Measurements from ENCODE around the gene CTNNA2. TPM values are rescaled to one million over a fixed set of nuclear protein-coding genes. Genes with fewer than 3 reads are reported as not detected.

CTNNA2 gene
- total RNA-seq, 1 experiment from 2014 or later = 5.5 TPM

GRCh38 chr2:80363791-80364349 is 851.0 kb downstream of the CTNNA2 start:
- Mint-ChIP-seq H3K4me1 (peaks cover 48 to 59% of the 10 kb centered on the region in 2 experiments), H3K4me3 (no peak overlapping the region; a peak in 1 of 5 replicates), H3K36me3 (ENCODE audit: insufficient read depth in 1 of 3, low read depth in 3 of 3) (no peaks in the 10 kb centered on the region; a peak in 1 of 7 replicates), H3K9me3 (no peaks in the 10 kb centered on the region; a peak in 1 of 5 replicates), H3K27ac (peak overlapping the region in 1 of 3 experiments; percentile 5; a peak in 1 of 7 replicates), H3K27me3 (ENCODE audit: low read depth) (peaks cover 39% of the 10 kb centered on the region)
- Histone ChIP-seq H3K79me2 (ENCODE audit: insufficient read depth, low read length) (no peaks in the 10 kb centered on the region), H3K9me3 (ENCODE audit: control insufficient read depth, low read depth, low read length) (no peaks in the 10 kb centered on the region), H3K79me1 (ENCODE audit: insufficient read depth, low read depth, low read length, poor library complexity, severe bottlenecking) (no peaks in the 10 kb centered on the region), H3T11ph (ENCODE audit: low read length) (no peak overlapping the region), H3K9ac (ENCODE audit: extremely low read depth, insufficient read length, low read length) (no peak overlapping the region), H3K4me1 (ENCODE audit: insufficient read depth, low read length) (peaks cover 2% of the 10 kb centered on the region), H4K20me1 (ENCODE audit: control insufficient read depth, insufficient read depth, insufficient read length) (no peaks in the 10 kb centered on the region), H4K5ac (ENCODE audit: insufficient read length, low read depth, low read length) (no peak overlapping the region), H2BK12ac (ENCODE audit: insufficient read length, low read depth, low read length) (no peak overlapping the region), H4K8ac (replicated peaks; ENCODE audit: insufficient read length, low read depth, low read length) (no peak overlapping the region), H3K4me2 (ENCODE audit: insufficient read depth, insufficient read length, low read length) (no peak overlapping the region), H2BK20ac (ENCODE audit: low read depth, low read length, poor library complexity, severe bottlenecking) (no peak overlapping the region), H2BK5ac (ENCODE audit: insufficient read length, low read length) (no peak overlapping the region), H3K56ac (ENCODE audit: insufficient read length, low read depth, low read length) (no peak overlapping the region), H2BK15ac (ENCODE audit: low read depth, low read length) (no peak overlapping the region), H4K91ac (ENCODE audit: insufficient read length, low read depth, low read length) (no peak overlapping the region), H3K23ac (ENCODE audit: insufficient read length, low read depth, low read length) (no peak overlapping the region), H2AK5ac (ENCODE audit: insufficient read length, low read length) (no peak overlapping the region), H3K4ac (ENCODE audit: low read depth, low read length) (no peak overlapping the region), H3K27ac (ENCODE audit: insufficient read length, low read depth, low read length) (no peak overlapping the region), H2AFZ (ENCODE audit: low read length) (no peak overlapping the region), H3K23me2 (ENCODE audit: insufficient read length, low read depth, low read length, poor library complexity, severe bottlenecking) (no peaks in the 10 kb centered on the region), H3K18ac (ENCODE audit: insufficient read length, low read depth, low read length) (no peak overlapping the region), H2BK120ac (ENCODE audit: low read depth, low read length, poor library complexity, severe bottlenecking) (no peak overlapping the region), H3K27me3 (ENCODE audit: insufficient read depth, low read length) (peaks cover 2% of the 10 kb centered on the region; the same call in 1 of the 2 replicates), H3K14ac (ENCODE audit: insufficient read depth, low read length) (no peak overlapping the region)
- no peak for DNase-seq
- WGBS (ENCODE audit: extremely low coverage, insufficient read length, low lambda C conversion rate) = no CpG with 5 or more reads among the region's 7 CpGs
- TF ChIP-seq CTCF (conservative IDR thresholded peaks at IDR 0.05) = no peak

Data from H9 (cell line).